ENCODE results near the gene NLRP6. TPM values are rescaled to one million over a fixed set of nuclear protein-coding genes. Genes with fewer than 3 reads are reported as not detected.
"Not testable (repeated sequence)": the region's sequence is repeated elsewhere in the genome, so short reads cannot be mapped to it uniquely, and the experiment has no call there.

NLRP6 gene
- total and polyA plus RNA-seq, 7 donors: 0.33 to 3.3 (median 2.1) TPM; not detected in 3

DNA sequence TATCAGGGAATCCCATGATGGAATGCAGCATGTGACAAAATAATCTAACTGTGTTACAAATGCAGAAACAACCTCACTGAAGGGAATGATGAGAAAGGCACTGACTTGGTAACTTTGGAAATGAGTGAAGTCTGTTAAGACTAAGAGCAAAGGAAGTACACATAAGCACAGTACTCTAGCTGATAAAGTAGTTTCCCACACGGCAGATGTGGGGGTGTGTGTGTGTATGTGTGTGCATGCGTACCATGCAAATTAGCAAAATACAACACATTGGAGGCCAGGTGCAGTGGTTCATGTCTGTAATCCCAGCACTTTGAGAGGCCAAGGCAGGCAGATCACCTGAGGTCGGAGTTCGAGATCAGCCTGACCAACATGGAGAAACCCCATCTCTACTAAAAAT is 16.6 kb upstream of the NLRP6 start:
- 86 to 89% methylated on average over 4 of the region's 4 CpGs for WGBS, 2 donors
- Histone ChIP-seq H3K36me3 (no peaks in the 10 kb centered on the region), H3K27me3 (no peaks in the 10 kb centered on the region), H3K4me3 (no peak overlapping the region), H3K9me3 (peaks cover 0 to 3% (median 1%) of the 10 kb centered on the region in 4 donors), H3K4me1 (no peaks in the 10 kb centered on the region), H3K27ac (no peak overlapping the region)
- intact Hi-C loops (cut with DNase I): no loop called here
- DNase-seq: no peak
- TF ChIP-seq EP300 (IDR thresholded peaks at IDR 0.05) (no peak), CTCF (IDR thresholded peaks at IDR 0.05) (no peak), POLR2AphosphoS5 (IDR thresholded peaks at IDR 0.05) (no peak), POLR2A (IDR thresholded peaks at IDR 0.05) (no peak)

DNA sequence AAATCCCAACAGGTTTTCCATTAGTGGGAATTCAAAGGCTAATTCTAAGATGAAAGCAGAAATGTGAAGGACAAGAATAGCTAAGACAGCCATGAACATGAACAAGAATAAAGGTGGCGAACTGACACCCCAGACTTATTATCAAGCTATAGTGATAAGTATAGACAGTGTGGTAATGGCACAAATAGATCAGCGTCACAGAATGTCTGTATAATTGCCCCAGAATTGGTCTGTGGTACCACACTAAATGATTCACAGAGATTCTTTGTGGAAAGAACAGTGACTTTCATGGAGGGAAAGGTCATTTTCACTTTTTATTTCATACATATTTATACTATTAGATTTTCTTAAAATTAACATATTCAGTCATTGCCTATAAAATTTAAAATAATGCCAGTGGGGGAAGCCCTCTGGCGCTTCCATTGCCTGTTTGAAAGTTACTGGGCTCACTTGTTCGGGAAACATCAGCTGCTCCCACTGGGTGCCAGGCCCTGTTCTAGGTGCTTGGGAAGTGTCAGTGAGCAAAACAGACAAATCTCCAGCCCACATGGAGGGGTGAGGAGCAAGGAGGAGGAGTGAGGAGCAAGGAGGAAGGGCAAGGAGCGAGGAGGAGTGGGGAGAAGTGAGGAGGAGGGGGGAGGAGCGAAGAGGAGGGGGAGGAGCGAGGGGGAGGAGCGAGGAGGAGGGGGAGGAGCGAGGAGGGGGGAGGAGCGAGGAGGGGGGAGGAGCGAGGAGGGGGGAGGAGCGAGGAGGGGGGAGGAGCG is 11.3 kb upstream of the NLRP6 start:
- H3K36me3 ChIP-seq: no peaks in the 10 kb centered on the region
- intact Hi-C loops (cut with DNase I): no loop called here
- H3K9me3 ChIP-seq: peaks cover 0 to 3% (median 0%) of the 10 kb centered on the region in 4 donors
- WGBS, 2 donors: 74 to 88% methylated on average over 4 to 5 of the region's 13 CpGs
- H3K27ac ChIP-seq: no peak overlapping the region
- no peak for DNase-seq
- H3K27me3 ChIP-seq: peaks cover 3 to 27% (median 8%) of the 10 kb centered on the region in 3 donors
- H3K4me1 ChIP-seq: no peaks in the 10 kb centered on the region
- TF ChIP-seq POLR2AphosphoS5 (IDR thresholded peaks at IDR 0.05) (no peak), CTCF (IDR thresholded peaks at IDR 0.05) (no peak), POLR2A (IDR thresholded peaks at IDR 0.05) (no peak), EP300 (IDR thresholded peaks at IDR 0.05) (no peak)
- no peak overlapping the region for H3K4me3 ChIP-seq

DNA sequence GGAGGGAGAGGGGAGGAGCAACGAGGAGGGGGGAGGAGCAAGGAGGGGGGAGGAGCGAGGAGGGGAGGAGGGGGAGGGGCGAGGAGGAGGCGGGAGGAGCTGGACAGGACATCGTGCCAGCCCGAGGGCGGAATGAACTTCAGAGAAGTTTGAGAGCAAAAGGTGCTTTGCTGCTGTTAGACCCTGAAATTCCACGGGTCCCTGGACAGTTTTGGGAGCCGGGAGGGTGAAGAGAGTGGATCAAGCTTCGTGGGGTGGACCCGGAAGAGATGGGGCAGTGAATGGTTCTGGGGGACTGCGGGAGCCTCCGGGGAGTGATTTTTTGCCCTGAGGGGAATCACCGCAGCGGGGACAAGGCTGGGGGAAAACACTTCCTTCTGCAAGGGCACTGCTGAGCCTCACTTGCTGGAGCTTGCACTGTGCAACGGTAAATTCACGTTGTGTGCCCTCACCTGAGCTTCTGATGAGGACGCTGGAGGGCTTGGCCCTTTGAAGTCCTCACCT is 10.7 kb upstream of the NLRP6 start:
- peak; percentile 84 for DNase-seq
- Histone ChIP-seq H3K4me3 (peak overlapping the region in 3 of 4 donors; percentile 6 to 38 (median 33)), H3K27me3 (peaks cover 3 to 27% (median 8%) of the 10 kb centered on the region in 3 donors), H3K36me3 (no peaks in the 10 kb centered on the region), H3K9me3 (peaks cover 0 to 3% (median 0%) of the 10 kb centered on the region in 4 donors), H3K4me1 (no peaks in the 10 kb centered on the region), H3K27ac (peak overlapping the region; percentile 45 to 66 (median 60))
- intact Hi-C loops (cut with DNase I): no loop called here
- TF ChIP-seq EP300 (IDR thresholded peaks at IDR 0.05): no peak
- no peak for TF ChIP-seq CTCF (IDR thresholded peaks at IDR 0.05)
- TF ChIP-seq POLR2A (IDR thresholded peaks at IDR 0.05): no peak
- peak in 3 of 4 donors; percentile 32 to 50 (median 41) for TF ChIP-seq POLR2AphosphoS5 (IDR thresholded peaks at IDR 0.05)
- WGBS, 2 donors: 37 to 38% methylated on average over 18 of the region's 18 CpGs

- intact Hi-C loops (cut with DNase I); H3K9me3 ChIP-seq; H3K4me1 ChIP-seq; H3K36me3 ChIP-seq: not testable (repeated sequence)
- peak; percentile 83 for DNase-seq
- H3K27me3 ChIP-seq: peaks cover 3 to 27% (median 8%) of the 10 kb centered on the region in 3 donors
- TF ChIP-seq EP300 (IDR thresholded peaks at IDR 0.05) (peak in 2 of 4 donors; percentile 31 to 63), POLR2AphosphoS5 (IDR thresholded peaks at IDR 0.05) (peak in 2 of 4 donors; percentile 15 to 44)
- WGBS, 2 donors: 35 to 39% methylated on average over 16 of the region's 16 CpGs
- peak overlapping the region in 2 of 4 donors; percentile 33 to 38 for H3K4me3 ChIP-seq
- H3K27ac ChIP-seq: peak overlapping the region; percentile 45 to 66 (median 60)
Measured at GRCh38 chr11:268716-269145, 9.5 kb upstream of the NLRP6 start.

DNA sequence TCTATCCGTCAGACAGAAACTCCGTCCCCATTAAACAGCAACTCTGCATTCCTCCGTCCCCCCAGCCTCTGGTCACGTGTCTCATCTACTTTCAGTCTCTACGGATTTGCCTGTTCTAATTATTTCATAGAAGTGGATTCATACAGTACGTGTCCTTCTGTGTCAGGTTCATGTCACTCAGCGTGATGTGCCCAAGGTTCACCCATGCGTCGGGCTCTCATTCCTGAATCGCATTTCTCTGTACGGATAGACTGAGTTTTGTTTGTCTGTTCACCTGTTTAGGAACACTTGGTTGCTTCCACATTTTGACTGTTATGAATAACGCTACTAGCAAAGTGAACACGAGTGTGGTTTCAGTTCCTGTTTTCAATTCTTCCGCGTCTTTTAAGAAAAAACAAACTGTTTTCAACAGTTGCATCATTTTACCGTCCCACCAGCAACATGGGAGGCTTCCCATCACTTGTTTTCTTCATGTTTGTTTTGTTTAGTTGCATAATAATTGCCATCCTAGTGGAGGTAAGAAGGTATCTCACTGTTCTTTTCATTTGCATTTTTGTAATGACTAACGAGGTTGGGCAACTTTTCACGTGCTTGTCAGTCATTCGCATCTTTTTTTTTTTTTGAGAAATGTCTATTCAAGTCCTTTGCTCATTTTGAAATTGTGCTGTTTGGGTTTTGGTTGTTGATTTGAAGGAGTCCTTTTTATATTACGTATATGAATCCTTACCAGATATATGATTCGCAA is 8.9 kb upstream of the NLRP6 start:
- WGBS, 2 donors: 39 to 66% methylated on average over 21 of the region's 21 CpGs

More for the DNA sequence above, 8.9 kb upstream of the NLRP6 start:
- TF ChIP-seq CTCF (IDR thresholded peaks at IDR 0.05) (no peak), EP300 (IDR thresholded peaks at IDR 0.05) (peak in 3 of 4 donors; percentile 4 to 73 (median 68)), POLR2AphosphoS5 (IDR thresholded peaks at IDR 0.05) (peak in 3 of 4 donors; percentile 23 to 58 (median 38))
- Histone ChIP-seq H3K4me3 (peak overlapping the region in 1 of 4 donors; percentile 38), H3K9me3 (peaks cover 0 to 3% (median 0%) of the 10 kb centered on the region in 4 donors), H3K36me3 (no peaks in the 10 kb centered on the region), H3K4me1 (no peaks in the 10 kb centered on the region), H3K27me3 (peaks cover 3 to 27% (median 8%) of the 10 kb centered on the region in 3 donors), H3K27ac (peak overlapping the region in 3 of 4 donors; percentile 39 to 66 (median 62))
- intact Hi-C loops (cut with DNase I): no loop called here
- DNase-seq: no peak
